Measurements from ENCODE around the gene PEAR1.

- no peak for TF ChIP-seq EP300 (IDR thresholded peaks at IDR 0.05; ENCODE audit: borderline replicate concordance)
- TF ChIP-seq ZBTB7A (IDR thresholded peaks at IDR 0.05; ENCODE audit: low read depth), result no peak
- TF ChIP-seq CEBPB (IDR thresholded peaks at IDR 0.05), result no peak
- TF ChIP-seq FOXM1 (IDR thresholded peaks at IDR 0.05; ENCODE audit: borderline replicate concordance, low read depth), result no peak
- TF ChIP-seq TEAD4 (IDR thresholded peaks at IDR 0.05), result no peak
- no peak for TF ChIP-seq RAD21 (IDR thresholded peaks at IDR 0.05; ENCODE audit: low read depth)
- no peak for TF ChIP-seq REST (IDR thresholded peaks at IDR 0.05; ENCODE audit: low read depth)
- no peak for TF ChIP-seq TCF12 (IDR thresholded peaks at IDR 0.05; ENCODE audit: low read depth)
These were observed 44.4 kb downstream of the PEAR1 start for GRCh38 chr1:156937883-156938282.
